ENCODE data around the gene PDE3A. TPM values are rescaled to one million over a fixed set of nuclear protein-coding genes. Genes with fewer than 3 reads are reported as not detected.
"Not testable (repeated sequence)": the region's sequence is repeated elsewhere in the genome, so short reads cannot be mapped to it uniquely, and the experiment has no call there.

PDE3A gene
- total and polyA plus RNA-seq, 10 of the 15 experiments (the other 5 are each of a cell fraction or from before 2014, with no cell fraction given), result 0.01 to 2.6 (median 1.5) TPM

GRCh38 chr12:20552586-20552985 is 184.2 kb downstream of the PDE3A start:
- H3K4me3 ChIP-seq; in situ Hi-C loops (cut with MboI); H3K79me2 ChIP-seq (ENCODE audit: control insufficient read depth, insufficient read depth, low read length); H3K9ac ChIP-seq (ENCODE audit: control insufficient read depth, insufficient read depth, low read length); FAIRE-seq; intact Hi-C loops (cut with micrococcal nuclease; ENCODE audit: unreplicated experiment); POLR2A ChIA-PET; RAD21 ChIA-PET (ENCODE audit: unreplicated experiment); CTCF ChIA-PET; H3K4me1 ChIP-seq (ENCODE audit: control insufficient read depth, insufficient read depth, low read length); BruUV-seq (replicated peaks); H3K36me3 ChIP-seq (ENCODE audit: control insufficient read depth in 2 of 2, insufficient read depth in 2 of 2, low read length in 1 of 2); H3K27me3 ChIP-seq (replicated peaks in 1 of 2; ENCODE audit: control insufficient read depth in 2 of 2, insufficient read depth in 2 of 2, low read length in 1 of 2); H4K20me1 ChIP-seq (ENCODE audit: control insufficient read depth, insufficient read depth); ATAC-seq; H3K4me2 ChIP-seq (ENCODE audit: control insufficient read depth, insufficient read depth); DNase-seq (ENCODE audit: low read depth, low spot score); H3K27ac ChIP-seq (ENCODE audit: control insufficient read depth, insufficient read depth); H2AFZ ChIP-seq (ENCODE audit: control insufficient read depth, low read depth, low read length); SMC1A ChIA-PET (ENCODE audit: uncharacterized antibody, unreplicated experiment); H3K9me3 ChIP-seq (replicated peaks; ENCODE audit: control insufficient read depth, insufficient read depth, low read length): not testable (repeated sequence)
- 64% methylated on average over 22 of the region's 23 CpGs for WGBS (ENCODE audit: insufficient coverage, insufficient replicate concordance, low lambda C conversion rate, missing lambda C conversion rate)

DNA sequence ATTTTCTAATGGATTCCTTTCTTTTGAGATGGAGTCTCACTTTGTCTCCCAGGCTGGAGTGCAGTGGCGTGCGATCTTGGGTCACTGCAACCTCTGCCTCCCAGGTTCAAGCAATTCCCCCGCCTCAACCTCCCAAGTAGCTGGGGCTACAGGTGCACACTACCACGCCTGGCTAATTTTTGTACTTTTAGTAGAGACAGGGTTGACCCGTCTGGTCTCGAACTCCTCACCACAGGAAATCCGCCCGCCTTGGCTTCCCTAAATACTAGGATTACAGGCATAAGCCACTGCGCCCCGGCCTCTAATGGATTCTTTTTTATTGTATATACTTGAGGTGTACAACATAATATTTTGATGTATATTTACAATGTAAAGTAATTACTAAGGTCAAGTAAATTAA is 186.7 kb downstream of the PDE3A start:
- H3K27me3 ChIP-seq (replicated peaks in 1 of 2; ENCODE audit: control insufficient read depth in 2 of 2, insufficient read depth in 2 of 2, low read length in 1 of 2), result no peaks in the 10 kb centered on the region
- WGBS (ENCODE audit: insufficient coverage, insufficient replicate concordance, low lambda C conversion rate, missing lambda C conversion rate), result 56% methylated on average over 10 of the region's 10 CpGs
- in situ Hi-C loops (cut with MboI) (no loop called here), intact Hi-C loops (cut with micrococcal nuclease; ENCODE audit: unreplicated experiment) (no loop called here)
- H3K27ac ChIP-seq (ENCODE audit: control insufficient read depth, insufficient read depth), result no peak overlapping the region
- no peak for DNase-seq (ENCODE audit: low read depth, low spot score)
- SMC1A ChIA-PET (ENCODE audit: uncharacterized antibody, unreplicated experiment), result no interaction called here
- POLR2A ChIA-PET, result no interaction called here
- TF ChIP-seq ZNF622 (IDR thresholded peaks at IDR 0.05) (no peak), SMC3 (IDR thresholded peaks at IDR 0.05; ENCODE audit: borderline replicate concordance, low read length) (no peak), CREM (IDR thresholded peaks at IDR 0.05; ENCODE audit: low read depth) (no peak), STAT1 (conservative IDR thresholded peaks at IDR 0.05) (no peak), RB1 (IDR thresholded peaks at IDR 0.05; ENCODE audit: borderline replicate concordance) (no peak)
- TF ChIP-seq, protein P1, sequence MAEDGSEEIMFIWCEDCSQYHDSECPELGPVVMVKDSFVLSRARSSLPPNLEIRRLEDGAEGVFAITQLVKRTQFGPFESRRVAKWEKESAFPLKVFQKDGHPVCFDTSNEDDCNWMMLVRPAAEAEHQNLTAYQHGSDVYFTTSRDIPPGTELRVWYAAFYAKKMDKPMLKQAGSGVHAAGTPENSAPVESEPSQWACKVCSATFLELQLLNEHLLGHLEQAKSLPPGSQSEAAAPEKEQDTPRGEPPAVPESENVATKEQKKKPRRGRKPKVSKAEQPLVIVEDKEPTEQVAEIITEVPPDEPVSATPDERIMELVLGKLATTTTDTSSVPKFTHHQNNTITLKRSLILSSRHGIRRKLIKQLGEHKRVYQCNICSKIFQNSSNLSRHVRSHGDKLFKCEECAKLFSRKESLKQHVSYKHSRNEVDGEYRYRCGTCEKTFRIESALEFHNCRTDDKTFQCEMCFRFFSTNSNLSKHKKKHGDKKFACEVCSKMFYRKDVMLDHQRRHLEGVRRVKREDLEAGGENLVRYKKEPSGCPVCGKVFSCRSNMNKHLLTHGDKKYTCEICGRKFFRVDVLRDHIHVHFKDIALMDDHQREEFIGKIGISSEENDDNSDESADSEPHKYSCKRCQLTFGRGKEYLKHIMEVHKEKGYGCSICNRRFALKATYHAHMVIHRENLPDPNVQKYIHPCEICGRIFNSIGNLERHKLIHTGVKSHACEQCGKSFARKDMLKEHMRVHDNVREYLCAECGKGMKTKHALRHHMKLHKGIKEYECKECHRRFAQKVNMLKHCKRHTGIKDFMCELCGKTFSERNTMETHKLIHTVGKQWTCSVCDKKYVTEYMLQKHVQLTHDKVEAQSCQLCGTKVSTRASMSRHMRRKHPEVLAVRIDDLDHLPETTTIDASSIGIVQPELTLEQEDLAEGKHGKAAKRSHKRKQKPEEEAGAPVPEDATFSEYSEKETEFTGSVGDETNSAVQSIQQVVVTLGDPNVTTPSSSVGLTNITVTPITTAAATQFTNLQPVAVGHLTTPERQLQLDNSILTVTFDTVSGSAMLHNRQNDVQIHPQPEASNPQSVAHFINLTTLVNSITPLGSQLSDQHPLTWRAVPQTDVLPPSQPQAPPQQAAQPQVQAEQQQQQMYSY (CRISPR knock-in tag; IDR thresholded peaks at IDR 0.05), result no peak
- no TSS peak for BruUV-seq (replicated peaks)
- H3K9ac ChIP-seq (ENCODE audit: control insufficient read depth, insufficient read depth, low read length), result no peak overlapping the region
- RAD21 ChIA-PET (ENCODE audit: unreplicated experiment), result no interaction called here
- no peak for FAIRE-seq
- H3K4me2 ChIP-seq (ENCODE audit: control insufficient read depth, insufficient read depth), result no peak overlapping the region
- H3K36me3 ChIP-seq (ENCODE audit: control insufficient read depth in 2 of 2, insufficient read depth in 2 of 2, low read length in 1 of 2), result no peaks in the 10 kb centered on the region
- no peak overlapping the region for H2AFZ ChIP-seq (ENCODE audit: control insufficient read depth, low read depth, low read length)
- no peaks in the 10 kb centered on the region for H3K79me2 ChIP-seq (ENCODE audit: control insufficient read depth, insufficient read depth, low read length)
- H3K4me1 ChIP-seq (ENCODE audit: control insufficient read depth, insufficient read depth, low read length), result no peaks in the 10 kb centered on the region
- no peak for ATAC-seq
- H3K9me3 ChIP-seq (replicated peaks; ENCODE audit: control insufficient read depth, insufficient read depth, low read length), result no peaks in the 10 kb centered on the region
- CTCF ChIA-PET, result no interaction called here
- no peak overlapping the region for H3K4me3 ChIP-seq
- no peaks in the 10 kb centered on the region for H4K20me1 ChIP-seq (ENCODE audit: control insufficient read depth, insufficient read depth)
